GM18867 (cell line): Measurements from ENCODE around the gene CADM3.
A peak's percentile ranks its signal among the peaks of the same experiment; 100 is the strongest.

ENCODE experiments used
- ATAC-seq: cut with Tn5 transposase; IDR thresholded peaks from one replicate; pipeline ENCODE4 v1.9.1; 2021; ENCODE audit warnings: mild to moderate bottlenecking, moderate library complexity; ENCODE audit not compliant: unreplicated experiment

CADM3 gene

GRCh38 chr1:159171254-159171687 lies at the start of gene CADM3:
Gene CADM3 (plus strand): TSS chr1:159171615. CDS start chr1:159171766, 151 bp downstream.
- ATAC-seq = no peak

DNA sequence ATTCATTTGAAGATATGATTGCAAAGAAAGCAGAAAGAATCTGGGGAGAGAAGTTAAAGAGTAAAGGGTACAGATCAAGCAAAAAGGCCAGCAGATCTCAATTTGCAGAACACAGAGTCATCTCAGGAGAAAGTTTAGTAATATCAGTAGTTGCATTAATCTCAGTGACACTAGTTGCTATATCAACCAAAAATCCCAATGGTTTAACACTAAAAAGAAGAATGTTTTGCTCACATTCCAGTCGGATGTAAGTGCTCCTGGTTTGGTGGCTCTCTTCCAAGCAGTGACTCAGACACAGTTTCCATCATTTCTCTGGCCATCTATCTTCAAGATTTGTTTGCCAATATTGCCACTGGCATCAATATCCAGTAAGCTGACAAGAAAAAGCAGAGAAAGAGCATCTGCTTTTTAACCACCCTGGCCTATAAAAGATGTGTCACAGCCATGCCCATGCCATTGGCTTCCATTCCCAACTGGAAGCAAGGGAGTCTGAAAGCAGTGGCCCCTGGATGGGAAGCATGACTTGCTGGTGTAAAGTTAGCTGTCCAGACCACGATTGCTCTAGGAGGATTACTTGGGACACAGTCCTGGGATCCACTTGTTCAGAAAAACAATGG lies 49.3 kb upstream of the CADM3 start:
- peak; percentile 75 for ATAC-seq

- ATAC-seq = no peak
Measured at GRCh38 chr1:159123587-159123986, 47.8 kb upstream of the CADM3 start.

- ATAC-seq = no peak
Measured at GRCh38 chr1:159132271-159132881, 39.0 kb upstream of the CADM3 start.

DNA sequence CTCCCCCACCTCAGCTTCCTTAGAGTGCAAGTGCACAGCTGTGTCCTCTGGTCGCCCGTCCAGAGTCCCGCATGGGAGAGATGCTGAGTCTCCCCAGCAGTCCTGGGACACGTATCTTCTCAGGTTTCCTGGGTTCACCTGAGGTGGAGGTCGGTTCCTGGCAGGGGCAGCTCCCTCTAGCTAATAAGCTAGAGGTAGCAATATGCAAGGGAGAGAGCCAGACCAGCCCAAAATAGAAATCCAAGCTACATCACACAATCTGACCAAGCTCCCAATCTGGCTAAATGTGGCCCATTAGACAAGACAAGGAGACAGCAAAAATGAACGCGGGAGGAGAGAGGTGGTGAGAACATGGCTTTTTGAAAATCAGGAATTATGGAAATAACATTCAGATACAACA lies 30.9 kb upstream of the CADM3 start:
- no peak for ATAC-seq

GRCh38 chr1:159141584-159142390 lies 29.6 kb upstream of the CADM3 start:
- ATAC-seq = no peak

GRCh38 chr1:159142391-159142663 lies 29.1 kb upstream of the CADM3 start:
- ATAC-seq = no peak

GRCh38 chr1:159142726-159143510 lies 28.5 kb upstream of the CADM3 start:
- ATAC-seq = no peak

DNA sequence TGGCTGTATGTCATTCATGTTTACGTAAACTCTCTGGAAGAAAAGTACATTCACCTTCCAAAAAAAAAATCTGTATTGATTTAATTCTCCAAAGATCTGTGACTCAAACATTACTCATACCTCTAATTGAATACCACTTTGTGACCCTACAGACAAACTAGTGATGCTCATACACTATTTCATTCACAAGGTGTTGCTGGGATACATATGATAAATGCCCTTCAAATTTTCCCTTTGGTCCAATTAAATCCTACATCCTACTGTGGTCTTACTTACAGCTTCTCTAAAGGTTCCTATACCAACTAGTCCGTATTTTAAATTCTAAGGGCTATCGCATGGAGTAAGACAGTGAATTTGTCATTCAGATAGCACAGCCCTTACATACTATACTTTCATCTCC lies 26.8 kb upstream of the CADM3 start:
- ATAC-seq = no peak

GRCh38 chr1:159146980-159147379 lies 24.4 kb upstream of the CADM3 start:
- no peak for ATAC-seq

DNA sequence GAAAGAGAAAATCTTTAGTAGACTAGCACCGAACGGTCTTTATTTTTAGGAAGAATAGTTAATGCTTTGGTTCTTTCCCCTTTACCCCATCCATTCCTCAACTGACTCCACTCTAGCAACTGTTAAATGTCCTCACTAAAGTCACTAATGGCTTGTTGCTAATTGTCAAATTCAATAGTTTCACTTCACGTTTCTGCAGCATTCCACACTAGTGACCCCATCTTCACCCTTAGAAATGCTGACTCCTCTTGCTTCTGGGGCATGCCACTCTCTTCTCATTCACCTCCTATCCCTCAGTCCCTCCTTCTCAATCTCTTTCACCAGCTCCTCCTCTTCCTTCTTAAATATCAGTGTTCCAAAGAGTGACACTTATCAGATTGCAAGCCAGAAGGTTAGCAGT lies 19.4 kb upstream of the CADM3 start:
- ATAC-seq = no peak

- ATAC-seq = peak; percentile 97
Measured at GRCh38 chr1:159161001-159161718, 10.3 kb upstream of the CADM3 start.

GRCh38 chr1:159161719-159162026 lies 9.7 kb upstream of the CADM3 start:
- no peak for ATAC-seq

GRCh38 chr1:159162516-159163265 lies 8.7 kb upstream of the CADM3 start:
- ATAC-seq = no peak

DNA sequence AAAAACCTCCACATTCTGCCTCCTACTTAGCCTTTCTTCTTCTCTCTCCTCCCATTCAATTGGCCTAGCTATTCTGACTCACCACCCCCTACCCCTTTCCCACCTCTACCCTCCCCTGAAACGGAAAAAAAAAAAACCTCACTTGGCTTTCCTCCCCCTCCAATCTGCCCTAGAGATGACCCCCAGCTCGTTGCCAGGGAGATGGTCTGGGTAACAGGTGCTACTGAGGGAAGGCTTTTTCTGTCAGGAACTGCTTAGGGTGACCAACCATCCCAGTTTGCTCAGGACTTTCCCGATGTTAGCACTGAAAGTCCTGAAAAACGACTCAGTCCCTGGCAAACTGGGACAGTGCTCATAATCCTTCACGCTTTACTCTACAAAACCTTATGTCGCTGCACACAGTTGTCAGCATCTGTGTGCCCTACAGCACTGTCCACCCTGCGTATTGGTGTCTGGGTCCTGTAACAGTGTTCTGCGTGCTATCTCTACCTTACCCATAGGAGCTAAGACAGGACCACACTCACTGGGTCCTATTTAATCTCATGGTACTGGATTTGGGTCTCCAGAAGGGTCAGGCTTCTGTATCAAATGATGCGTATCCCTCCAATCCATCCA lies 7.7 kb upstream of the CADM3 start:
- no peak for ATAC-seq

DNA sequence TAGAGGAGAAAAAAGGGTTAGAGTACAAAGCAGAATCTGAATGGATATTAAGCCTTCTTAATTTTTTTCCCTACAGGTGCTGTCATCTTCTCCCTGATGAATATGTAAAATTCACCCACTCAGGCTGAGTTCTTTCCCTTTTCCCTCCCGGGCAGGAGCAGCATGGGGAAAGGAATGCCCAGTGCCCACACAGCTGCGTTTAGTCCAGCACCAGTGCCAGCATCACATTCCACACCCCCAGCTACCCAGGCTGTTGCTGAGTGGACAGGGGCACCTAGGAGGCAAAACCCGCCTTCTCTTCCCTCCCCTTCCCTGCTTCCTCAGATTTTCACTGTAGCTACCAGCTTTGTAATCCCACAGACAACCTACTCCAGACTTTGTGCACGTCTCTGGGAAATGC lies 3.4 kb upstream of the CADM3 start:
- ATAC-seq = no peak

DNA sequence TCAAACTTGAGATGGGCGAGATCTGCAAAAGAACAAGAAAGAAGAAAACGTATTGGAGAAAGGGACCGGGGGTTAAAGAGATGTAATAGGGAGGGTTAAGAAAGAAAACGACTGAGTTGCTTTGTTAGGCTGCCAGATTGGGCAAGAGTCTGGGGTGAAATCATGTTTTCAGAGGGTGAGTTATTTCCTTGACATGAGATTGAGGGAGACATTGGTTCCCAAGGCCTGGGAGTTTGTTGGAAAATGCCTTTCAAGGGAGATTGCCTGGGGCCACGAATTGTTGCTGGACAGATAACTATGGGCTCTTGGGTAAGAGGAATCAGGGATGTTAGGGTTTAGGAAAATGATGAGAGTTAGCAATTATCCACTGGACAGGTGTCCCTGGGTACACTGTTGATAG lies 776 bp upstream of the CADM3 start:
- no peak for ATAC-seq

GRCh38 chr1:159171688-159172501 lies 480 bp downstream of the CADM3 start:
- no peak for ATAC-seq
